Stimulated activated CD4-positive, alpha-beta T cell treated with anti-CD3 and anti-CD28 coated beads, Interleukin-4, amount 100 ng/mL, for 1 hour (primary cell): ENCODE results near the gene CPSF6.
"Not testable (repeated sequence)": the region's sequence is repeated elsewhere in the genome, so short reads cannot be mapped to it uniquely, and the experiment has no call there.

ENCODE experiments used
- DNase-seq: peaks from one replicate; pipeline ENCODE4 v3.0.0-alpha.2; 2020

Gene CPSF6

DNA sequence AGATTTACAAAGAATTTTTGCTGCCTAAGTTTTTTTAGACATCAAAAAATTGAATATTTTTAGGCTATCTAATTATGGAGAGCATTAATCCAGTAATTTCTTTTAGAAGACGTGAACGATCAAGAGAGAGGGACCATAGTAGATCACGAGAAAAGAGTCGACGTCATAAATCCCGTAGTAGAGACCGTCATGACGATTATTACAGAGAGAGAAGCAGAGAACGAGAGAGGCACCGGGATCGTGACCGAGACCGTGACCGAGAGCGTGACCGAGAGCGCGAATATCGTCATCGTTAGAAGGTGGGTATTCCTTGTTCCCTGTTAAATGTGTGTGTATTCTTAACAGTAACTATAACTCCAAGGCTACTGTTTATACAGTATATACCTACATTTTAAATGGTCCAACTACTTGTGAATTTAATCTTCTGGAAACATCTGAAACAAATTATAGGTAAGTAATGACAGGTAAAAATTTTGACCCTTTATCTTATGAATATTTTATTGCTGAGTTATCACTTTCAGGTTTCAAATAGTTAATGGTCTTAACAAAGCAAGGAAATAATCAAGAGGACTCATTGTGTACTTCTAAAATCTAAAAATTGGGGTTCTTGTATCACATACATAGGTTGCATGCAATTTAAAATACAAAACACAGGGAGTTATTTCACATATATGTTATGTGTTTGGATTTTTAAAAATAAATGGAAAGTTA is 23.1 kb downstream of the CPSF6 start:
- no peak for DNase-seq

DNA sequence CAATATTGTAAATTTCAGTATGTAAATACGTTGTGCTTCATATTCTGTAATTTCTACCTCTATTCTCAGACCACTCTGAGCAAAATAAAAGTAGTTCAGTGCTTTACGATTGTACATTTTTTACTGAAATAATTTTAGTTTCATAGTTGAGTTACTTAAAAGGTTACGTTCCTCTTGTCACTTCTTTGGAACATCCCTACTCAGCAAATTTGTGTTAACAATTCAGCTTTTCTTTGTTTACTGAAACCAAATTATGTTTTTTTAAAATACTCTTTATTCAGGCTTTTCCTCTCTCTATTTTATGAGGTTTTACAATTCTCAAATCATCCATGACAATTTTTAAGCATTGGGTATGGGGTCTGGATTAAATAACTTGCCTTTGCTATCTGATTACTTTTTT is 25.8 kb downstream of the CPSF6 start:
- DNase-seq: no peak

DNA sequence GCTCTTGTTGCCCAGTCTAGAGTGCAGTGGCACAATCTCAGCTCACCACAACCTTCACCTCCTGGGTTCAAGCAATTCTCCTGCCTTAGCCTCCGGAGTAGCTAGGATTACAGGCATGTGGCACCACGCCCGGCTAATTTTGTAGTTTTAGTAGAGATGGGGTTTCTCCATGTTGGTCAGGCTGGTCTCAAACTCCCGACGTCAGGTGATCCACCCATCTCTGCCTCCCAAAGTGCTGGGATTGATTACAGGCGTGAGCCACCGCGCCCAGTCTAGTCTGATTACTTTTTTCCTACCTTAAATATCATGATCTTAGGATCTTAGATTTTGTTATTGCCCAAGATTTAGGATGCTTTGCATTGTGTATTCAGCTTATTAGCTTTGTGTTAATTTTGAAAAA is 26.3 kb downstream of the CPSF6 start:
- DNase-seq: not testable (repeated sequence)

DNA sequence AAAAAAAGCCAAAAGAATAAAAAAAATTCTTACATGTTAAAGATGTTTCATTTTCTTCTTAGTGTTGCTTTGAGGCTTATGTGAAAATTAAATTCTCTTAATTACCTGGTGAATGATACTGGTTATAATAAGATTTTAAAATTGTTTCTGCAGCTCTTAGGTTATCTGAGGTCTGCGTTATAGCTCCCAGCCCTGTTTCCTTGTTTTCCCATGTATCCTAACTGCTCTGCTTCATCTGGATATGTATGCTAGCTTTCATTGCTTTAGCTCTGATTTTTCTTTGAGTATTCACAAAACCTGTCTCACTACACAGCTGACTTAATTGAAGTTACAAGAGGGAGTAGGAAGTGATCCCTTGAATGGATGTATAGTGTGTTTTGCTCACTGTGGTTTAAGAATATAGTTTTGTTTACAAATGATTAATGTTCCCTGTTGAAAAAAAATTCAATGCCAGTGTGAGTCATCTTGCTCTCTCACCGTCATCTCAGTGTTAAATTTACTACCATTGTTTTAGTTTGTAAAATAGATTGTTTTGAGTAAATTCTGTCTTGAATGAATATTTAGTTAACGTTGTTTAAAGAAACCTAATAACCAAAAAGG is 26.8 kb downstream of the CPSF6 start:
- DNase-seq: no peak

GRCh38 chr12:69269736-69270135 is 30.4 kb downstream of the CPSF6 start:
- no peak for DNase-seq

DNA sequence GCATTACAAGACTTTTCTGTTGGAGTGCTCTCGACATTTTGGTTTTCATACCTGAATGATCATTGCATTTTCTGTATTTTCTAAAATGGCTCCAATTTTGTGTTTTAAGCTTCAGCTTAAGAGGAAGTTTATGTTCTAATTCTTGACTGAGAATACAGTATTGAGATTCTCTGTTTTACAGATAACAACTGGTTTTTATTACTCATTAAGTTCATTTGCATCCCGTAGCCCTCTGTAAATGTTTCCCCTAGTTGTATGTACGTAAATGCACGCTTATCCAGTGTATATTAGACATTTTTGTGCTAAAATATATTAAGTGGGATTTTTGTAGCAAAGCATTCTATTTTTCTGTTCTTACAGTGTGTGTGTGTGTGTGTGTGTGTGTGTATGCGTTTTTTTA is 33.1 kb downstream of the CPSF6 start:
- DNase-seq: no peak

DNA sequence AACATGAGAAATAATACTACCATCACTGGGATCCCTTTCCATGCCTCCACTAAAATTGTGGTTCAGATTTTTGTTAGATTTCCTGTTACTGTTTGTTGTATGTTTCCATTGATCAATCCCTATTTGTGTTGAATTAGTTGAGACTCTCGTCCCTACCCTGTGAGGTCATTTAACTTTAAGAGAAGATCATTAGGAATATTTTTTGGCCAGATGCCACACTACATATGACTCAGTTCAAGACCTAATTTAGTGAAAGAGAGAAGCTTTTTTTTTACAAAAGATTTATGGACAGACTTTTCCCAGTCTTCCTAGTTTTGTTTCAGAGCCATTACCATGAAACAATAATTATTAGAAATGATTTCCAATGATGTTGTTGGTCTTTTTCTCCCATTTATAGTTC is 35.5 kb downstream of the CPSF6 start:
- no peak for DNase-seq

DNA sequence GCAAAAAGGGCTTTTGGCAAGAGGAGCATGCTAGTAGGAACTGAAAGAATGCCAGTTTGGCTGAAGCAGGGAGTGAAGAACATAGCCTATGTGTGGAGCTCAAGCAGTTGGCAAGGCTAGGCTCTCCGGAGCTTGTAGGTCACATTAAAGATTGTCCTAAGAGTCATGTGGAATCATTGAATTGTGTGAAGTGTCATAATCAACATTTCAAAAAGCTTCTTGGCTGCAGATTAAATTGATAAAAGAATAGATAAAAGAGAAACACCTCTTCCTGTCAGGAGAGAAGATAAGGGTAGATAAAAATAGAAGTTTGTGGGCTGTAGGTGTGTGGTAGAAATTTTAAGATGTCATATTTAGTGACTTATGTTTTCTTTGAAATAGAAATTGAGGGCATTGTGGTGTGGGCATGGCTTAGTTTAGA is 36.1 kb downstream of the CPSF6 start:
- no peak for DNase-seq

DNA sequence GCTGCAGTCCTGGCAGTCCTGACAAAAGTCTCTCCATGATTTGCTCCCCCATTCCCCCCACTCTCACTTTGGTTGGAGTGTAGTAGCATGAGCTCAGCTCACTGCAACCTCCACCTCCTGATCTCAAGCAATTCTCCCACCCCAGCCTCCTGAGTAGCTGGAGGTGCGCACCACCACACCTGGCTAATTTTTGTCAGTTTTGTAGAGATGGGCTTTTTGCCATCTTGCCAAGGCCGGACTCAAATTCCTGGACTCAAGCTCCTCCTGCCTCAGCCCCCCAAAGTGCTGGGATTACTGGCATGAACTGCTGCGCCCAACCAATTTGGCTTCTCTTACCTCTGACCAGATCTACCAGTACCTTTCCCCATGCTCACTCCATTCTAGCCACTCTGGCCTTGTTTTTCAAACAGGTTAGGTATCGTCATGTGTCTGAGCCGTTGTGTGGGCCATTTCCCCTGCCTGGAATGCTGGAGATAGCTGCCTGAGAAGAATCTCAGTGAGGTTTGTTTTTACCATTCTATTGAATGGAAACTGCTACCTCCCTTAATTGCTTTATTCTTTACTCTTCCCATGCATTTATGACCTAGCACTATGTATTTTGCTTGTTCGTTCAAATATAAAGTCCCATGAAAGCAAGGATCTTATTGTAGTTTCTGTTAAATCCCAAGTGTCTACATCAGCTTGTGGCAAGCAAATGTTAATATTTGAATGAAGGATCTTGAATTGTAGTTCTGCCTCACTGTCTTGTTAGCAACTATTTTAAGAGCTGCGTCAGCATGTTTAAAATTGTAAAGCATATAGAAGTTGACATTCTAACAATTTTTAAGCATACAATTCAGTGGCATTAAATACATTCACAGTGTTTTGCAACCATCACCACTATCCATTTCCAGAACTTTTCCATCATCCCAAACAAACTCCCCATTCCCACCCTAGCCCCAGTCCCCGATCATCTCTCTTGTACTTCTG is 39.7 kb downstream of the CPSF6 start:
- DNase-seq: no peak

DNA sequence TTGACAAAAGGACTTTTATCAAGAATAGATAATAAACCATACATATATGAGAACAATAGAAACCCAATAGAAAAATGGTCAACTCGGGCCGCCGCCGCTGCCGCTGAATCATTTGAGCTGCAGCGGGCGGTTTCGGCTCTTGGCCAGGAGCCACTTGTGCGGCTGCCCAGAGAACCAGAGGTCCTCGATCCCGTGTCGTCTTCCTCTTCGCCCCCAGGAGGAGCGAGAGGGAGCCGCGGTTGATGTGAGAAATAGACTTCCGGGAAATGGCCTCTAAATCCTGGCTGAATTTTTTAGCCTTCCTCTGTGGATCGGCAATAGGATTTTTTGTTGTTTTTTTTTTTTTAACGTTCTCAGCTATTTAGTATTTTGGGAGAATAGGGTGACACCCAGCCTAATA is 44.8 kb downstream of the CPSF6 start:
- peak; percentile 12 for DNase-seq

DNA sequence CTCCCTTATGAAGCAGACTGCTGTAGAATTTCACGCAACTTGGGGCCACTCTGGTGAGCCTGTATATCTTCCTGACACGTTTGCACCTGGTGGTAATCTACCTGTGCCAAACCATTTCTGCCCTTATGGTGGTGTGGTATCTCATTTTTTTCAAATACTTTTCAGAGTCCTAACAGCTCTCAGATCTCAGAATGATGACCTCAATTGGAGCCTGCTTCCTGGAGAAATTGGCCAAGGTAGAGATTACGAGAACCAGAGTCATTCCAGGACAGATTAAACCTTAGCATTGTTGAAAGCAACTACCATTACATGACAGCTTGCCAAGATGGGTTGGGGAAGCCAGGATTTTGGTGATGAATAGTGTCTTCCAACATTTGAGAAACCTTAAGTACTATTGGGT is 48.2 kb downstream of the CPSF6 start:
- DNase-seq: no peak

DNA sequence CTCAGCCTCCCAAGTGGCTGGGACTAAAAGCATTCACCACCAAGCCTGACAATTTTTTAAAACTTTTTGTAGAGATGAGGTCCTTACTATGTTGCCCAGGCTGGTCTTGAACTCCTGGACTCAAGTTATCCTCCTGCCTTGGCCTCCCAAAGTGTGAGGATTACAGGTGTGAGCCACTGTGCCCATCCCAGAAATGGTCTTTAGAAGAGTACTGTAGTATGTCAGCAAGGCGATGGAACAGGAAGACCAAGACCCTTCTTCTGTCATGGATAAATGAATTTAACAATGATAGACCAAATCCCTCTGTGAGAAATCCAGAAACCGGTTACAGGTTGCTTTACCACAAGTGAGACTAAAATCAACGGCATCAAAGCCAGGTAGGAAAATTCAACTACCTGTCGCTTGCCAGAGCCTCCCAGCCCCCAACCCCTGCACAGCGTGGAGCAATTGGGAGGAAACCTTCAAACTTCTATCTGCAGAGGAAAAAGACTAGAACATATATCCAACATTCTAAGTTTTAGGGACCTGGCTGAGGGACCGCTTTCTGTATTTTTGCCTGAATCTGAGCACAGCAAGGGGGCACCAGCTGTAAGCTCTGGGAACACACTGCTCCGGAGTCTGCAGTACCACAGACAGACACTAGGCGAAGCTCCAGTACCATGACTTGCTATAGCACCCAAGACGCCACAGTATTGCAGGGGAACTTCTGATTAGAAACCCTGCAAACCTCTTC is 51.3 kb downstream of the CPSF6 start:
- peak; percentile 77 for DNase-seq

GRCh38 chr12:69291278-69291593 is 51.9 kb downstream of the CPSF6 start:
- DNase-seq: no peak

DNA sequence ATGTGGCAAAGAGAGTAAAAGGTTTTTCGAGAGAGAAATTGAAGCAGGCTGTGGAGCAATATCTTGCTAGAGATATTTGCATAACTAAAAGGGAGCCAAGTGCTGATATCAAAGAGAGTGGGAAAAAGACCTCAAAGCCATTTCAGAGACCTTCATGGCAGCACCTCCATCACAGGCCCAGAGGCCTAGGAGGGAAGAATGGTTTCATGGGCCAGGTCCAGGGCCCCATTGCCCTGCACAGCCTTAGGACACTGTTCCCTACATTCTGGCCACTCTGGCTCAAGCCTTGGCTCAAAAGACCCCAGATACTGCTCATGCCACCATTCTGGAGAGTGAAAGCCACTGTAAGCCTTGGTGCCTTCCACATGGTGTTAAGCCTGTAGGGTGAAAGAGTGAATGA is 58.8 kb downstream of the CPSF6 start:
- no peak for DNase-seq

DNA sequence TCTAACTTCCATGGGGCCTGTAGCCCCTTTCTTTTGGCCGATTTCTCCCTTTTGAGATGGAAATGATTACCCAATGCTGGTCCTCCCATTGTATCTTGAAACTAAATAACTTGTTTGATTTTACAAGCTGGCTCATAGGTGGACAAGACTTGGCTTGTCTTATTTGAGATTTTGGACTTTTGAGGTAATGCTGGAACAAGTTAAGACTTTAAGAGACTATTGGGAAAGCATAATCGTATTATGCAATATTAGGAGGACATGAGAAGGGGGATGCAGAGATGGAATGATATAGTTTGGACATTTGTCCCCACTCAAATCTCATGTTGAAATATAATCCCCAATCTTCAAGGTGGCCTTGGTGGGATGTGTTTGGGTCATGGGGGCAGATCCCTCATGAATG is 59.6 kb downstream of the CPSF6 start:
- DNase-seq: no peak

DNA sequence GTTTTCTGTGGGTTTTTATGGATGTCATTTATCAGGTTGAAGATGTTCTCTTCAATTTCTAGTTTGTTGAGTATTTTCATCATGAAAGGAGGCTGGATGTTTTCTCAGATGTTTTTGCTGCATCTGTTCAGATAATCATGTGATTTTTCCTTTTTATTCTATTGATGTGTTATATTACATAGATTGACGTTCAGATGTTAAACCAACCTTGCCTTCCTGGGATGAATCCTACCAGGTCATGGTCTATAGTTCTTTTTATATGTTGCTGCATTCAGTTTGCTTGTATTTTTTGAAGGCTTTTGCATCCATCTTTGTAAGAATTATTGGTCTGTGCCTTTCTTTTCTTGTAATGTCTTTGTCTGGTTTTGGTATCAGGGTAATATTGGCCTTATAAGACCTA is 64.9 kb downstream of the CPSF6 start:
- no peak for DNase-seq

DNA sequence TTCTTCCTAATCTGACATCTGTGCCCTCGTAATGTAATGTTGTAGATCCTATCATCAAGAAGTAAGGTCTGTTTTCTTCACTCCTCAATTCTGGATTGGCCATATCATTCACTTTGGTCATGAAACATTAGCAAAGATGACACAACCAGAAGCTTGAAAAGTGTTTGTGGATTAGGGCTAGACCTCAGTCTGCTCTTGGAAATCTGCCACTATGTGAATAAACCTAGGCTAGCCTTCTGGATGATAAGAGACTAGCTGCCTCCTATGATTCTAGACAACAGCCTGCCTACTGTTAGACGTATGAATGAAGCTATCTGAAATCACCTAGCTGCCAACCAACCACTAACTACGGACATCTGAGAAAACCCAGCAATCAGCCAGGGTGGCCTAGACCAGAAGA is 70.1 kb downstream of the CPSF6 start:
- no peak for DNase-seq

GRCh38 chr12:69313209-69313608 is 73.8 kb downstream of the CPSF6 start:
- no peak for DNase-seq

DNA sequence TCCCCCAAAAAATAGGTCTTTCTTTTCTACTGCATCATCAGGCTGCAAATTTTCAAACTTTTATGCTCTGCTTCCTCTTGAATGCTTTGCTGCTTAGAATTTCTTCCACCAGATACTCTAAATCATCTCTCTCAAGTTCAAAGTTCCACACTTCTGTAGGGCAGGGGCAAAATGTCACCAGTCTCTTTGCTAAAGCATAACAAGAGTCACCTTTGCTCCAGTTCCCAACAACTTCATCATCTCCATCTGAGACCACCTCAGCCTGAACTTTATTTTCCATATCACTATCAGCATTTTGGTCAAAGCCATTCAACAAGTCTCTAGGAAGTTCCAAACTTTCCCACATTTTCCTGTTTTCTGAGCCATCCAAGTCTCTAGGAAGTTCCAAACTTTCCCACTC is 77.4 kb downstream of the CPSF6 start:
- DNase-seq: not testable (repeated sequence)

GRCh38 chr12:69317233-69317632 is 77.9 kb downstream of the CPSF6 start:
- DNase-seq: not testable (repeated sequence)

DNA sequence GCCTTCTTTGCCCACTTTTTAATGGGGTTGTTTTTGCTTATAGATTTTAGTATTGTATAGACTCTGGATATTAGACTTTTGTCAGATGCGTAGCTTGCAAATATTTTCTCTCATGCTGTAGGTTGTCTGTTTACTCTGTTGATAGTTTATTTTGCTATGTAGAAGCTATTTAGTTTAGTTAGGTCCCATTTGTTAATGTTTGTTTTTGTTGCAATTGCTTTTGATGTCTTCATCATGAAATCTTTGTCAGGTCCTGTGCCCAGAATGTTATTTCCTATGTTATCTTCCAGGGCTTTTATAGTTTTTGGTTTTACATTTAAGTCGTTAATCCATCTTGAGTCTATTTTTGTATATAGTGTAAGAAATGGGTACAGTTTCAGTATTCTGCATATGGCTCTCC is 78.9 kb downstream of the CPSF6 start:
- no peak for DNase-seq

GRCh38 chr12:69321351-69321750 is 82.0 kb downstream of the CPSF6 start:
- no peak for DNase-seq
